ENCODE results near the gene AFAP1.

GRCh38 chr4:7894098-7894676 is 45.5 kb downstream of the AFAP1 start:
- TF ChIP-seq CTCF (conservative IDR thresholded peaks at IDR 0.05; ENCODE audit: low read length) (no peak), EZH2phosphoT487 (IDR thresholded peaks at IDR 0.05; ENCODE audit: borderline replicate concordance, low read depth, low read length) (no peak)
